ENCODE results near the gene GID8.
A peak's percentile ranks its signal among the peaks of the same experiment; 100 is the strongest.

Gene GID8

GRCh38 chr20:62905536-62906117, 32.3 kb upstream of the GID8 start:
- no peak for DNase-seq

- no peak for DNase-seq
Observed at GRCh38 chr20:62906209-62906608, 31.7 kb upstream of the GID8 start.

GRCh38 chr20:62906647-62907375, 31.1 kb upstream of the GID8 start:
- no peak for DNase-seq

- DNase-seq: no peak
Observed at GRCh38 chr20:62907384-62908317, 30.3 kb upstream of the GID8 start.

GRCh38 chr20:62908971-62909791, 28.8 kb upstream of the GID8 start:
- peak; percentile 88 for DNase-seq

- DNase-seq: no peak
Observed at GRCh38 chr20:62910217-62910766, 27.7 kb upstream of the GID8 start.

GRCh38 chr20:62910777-62911497, 27.0 kb upstream of the GID8 start:
- DNase-seq: no peak

- DNase-seq: no peak
Observed at GRCh38 chr20:62911701-62912280, 26.2 kb upstream of the GID8 start.

- DNase-seq: no peak
Observed at GRCh38 chr20:62913043-62913630, 24.8 kb upstream of the GID8 start.

GRCh38 chr20:62914436-62914835, 23.5 kb upstream of the GID8 start:
- DNase-seq: no peak

- DNase-seq: peak; percentile 64
Observed at GRCh38 chr20:62914970-62915457, 22.9 kb upstream of the GID8 start.

GRCh38 chr20:62916703-62917476, 21.1 kb upstream of the GID8 start:
- DNase-seq: no peak

GRCh38 chr20:62917720-62918119, 20.2 kb upstream of the GID8 start:
- DNase-seq: no peak

GRCh38 chr20:62918147-62918546, 19.8 kb upstream of the GID8 start:
- no peak for DNase-seq

- no peak for DNase-seq
Observed at GRCh38 chr20:62918831-62919230, 19.1 kb upstream of the GID8 start.

GRCh38 chr20:62920039-62920645, 17.8 kb upstream of the GID8 start:
- DNase-seq: no peak

- peak; percentile 26 for DNase-seq
Observed at GRCh38 chr20:62921119-62921687, 16.7 kb upstream of the GID8 start.

- DNase-seq: no peak
Observed at GRCh38 chr20:62922451-62922921, 15.5 kb upstream of the GID8 start.
